MM.1S (cell line): ENCODE data around the gene GALNT9.

Experiments used
- DNase-seq: peaks from one replicate; pipeline ENCODE4 v3.0.0-alpha.2; 2015
- H2AFZ ChIP-seq: fragments of 300-600 bp; sonication (generic); 2 replicates; pipeline ENCODE4 v1.6.0; 2016; ENCODE audit warnings: antibody characterized with exemption, low read length
- H3F3A ChIP-seq: fragments of 300-600 bp; sonication (generic); 2 replicates; pipeline ENCODE4 v1.6.1; 2016; ENCODE audit warnings: mild to moderate bottlenecking, antibody characterized with exemption, low read length, moderate library complexity, mixed read lengths; ENCODE audit not compliant: insufficient read depth
- H3K27ac ChIP-seq: fragments of 300-600 bp; sonication (generic); 2 replicates; pipeline ENCODE4 v1.5.1; 2016; ENCODE audit warnings: mild to moderate bottlenecking, low read length
- H3K27me3 ChIP-seq: fragments of 300-600 bp; sonication (generic); replicated peaks from 2 replicates; pipeline ENCODE4 v1.6.0; 2016; ENCODE audit warnings: low read length; ENCODE audit not compliant: insufficient read depth
- H3K36me3 ChIP-seq: fragments of 300-600 bp; sonication (generic); replicated peaks from 2 replicates; pipeline ENCODE4 v1.6.1; 2016; ENCODE audit warnings: mild to moderate bottlenecking, low read length, mixed read lengths; ENCODE audit not compliant: insufficient read depth
- H3K4me1 ChIP-seq: fragments of 300-600 bp; sonication (generic); 2 replicates; pipeline ENCODE4 v1.6.1; 2016; ENCODE audit warnings: low read length, mixed read lengths
- H3K4me2 ChIP-seq: fragments of 300-600 bp; sonication (generic); 2 replicates; pipeline ENCODE4 v1.6.0; 2016; ENCODE audit warnings: low read depth, low read length
- H3K4me3 ChIP-seq: fragments of 300-600 bp; sonication (generic); 2 replicates; pipeline ENCODE4 v1.5.1; 2016; ENCODE audit warnings: low read length, mixed read lengths
- H3K79me2 ChIP-seq: fragments of 300-600 bp; sonication (generic); 2 replicates; pipeline ENCODE4 v1.6.1; 2016; ENCODE audit warnings: mixed run types, low read length, mixed read lengths
- H3K9ac ChIP-seq: fragments of 300-600 bp; sonication (generic); 2 replicates; pipeline ENCODE4 v1.6.1; 2016; ENCODE audit warnings: low read length, mixed read lengths
- H3K9me2 ChIP-seq: fragments of 300-600 bp; sonication (generic); replicated peaks from 2 replicates; pipeline ENCODE4 v1.6.1; 2016; ENCODE audit warnings: mild to moderate bottlenecking, low read length, mixed read lengths; ENCODE audit not compliant: insufficient read depth
- H3K9me3 ChIP-seq: fragments of 300-600 bp; sonication (generic); replicated peaks from 2 replicates; pipeline ENCODE4 v1.6.1; 2016; ENCODE audit warnings: mild to moderate bottlenecking, low read length, mixed read lengths; ENCODE audit not compliant: insufficient read depth
- H4K20me1 ChIP-seq: fragments of 300-600 bp; sonication (generic); 2 replicates; pipeline ENCODE4 v1.6.1; 2016; ENCODE audit warnings: mild to moderate bottlenecking, low read length, moderate library complexity, mixed read lengths; ENCODE audit not compliant: insufficient read depth
- CTCF ChIP-seq: fragments of 300-600 bp; sonication (generic); IDR thresholded peaks from 2 replicates; pipeline ENCODE4 v1.5.1; 2016; ENCODE audit warnings: antibody characterized with exemption, low read length, mixed read lengths
- EZH2 ChIP-seq: fragments of 300-600 bp; sonication (generic); optimal IDR thresholded peaks from 2 replicates; pipeline ENCODE3; 2017; ENCODE audit warnings: low read depth, mild to moderate bottlenecking, antibody characterized with exemption, low read length, mixed read lengths
- EZH2phosphoT487 ChIP-seq: fragments of 300-600 bp; sonication (generic); IDR thresholded peaks from 2 replicates; pipeline ENCODE4 v1.6.1; 2018; ENCODE audit warnings: antibody characterized with exemption, low read length

The GALNT9 gene

DNA sequence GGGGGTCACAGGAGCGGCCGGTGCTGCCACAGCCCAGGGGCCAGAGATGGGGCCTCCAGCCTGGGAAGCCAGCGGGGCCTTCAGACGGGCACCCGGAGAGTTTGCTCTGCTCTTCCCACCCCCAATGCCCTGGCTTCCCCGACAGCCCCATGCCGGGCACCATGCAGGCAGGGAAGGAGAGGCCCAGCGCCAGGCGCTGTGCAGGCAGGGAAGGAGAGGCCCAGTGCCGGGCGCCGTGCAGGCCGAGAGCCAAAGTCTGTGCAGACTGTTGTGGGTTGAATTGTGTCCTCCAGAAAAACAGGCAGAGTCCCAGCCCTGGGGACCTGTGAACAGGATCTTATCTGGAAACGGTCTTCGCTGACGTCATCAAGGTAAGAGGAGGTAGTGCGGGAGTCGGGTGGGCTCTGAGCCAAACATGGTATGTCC, 34.3 kb downstream of the GALNT9 start:
- Histone ChIP-seq H3K9ac (no peak overlapping the region), H3K79me2 (no peaks in the 10 kb centered on the region), H3K4me2 (no peak overlapping the region), H3K27ac (no peak overlapping the region), H3K4me3 (no peak overlapping the region), H3F3A (no peaks in the 10 kb centered on the region), H3K9me3 (no peaks in the 10 kb centered on the region), H2AFZ (no peak overlapping the region), H3K36me3 (no peaks in the 10 kb centered on the region), H3K4me1 (no peaks in the 10 kb centered on the region), H3K9me2 (no peaks in the 10 kb centered on the region), H3K27me3 (peaks cover 7% of the 10 kb centered on the region; the same call in 1 of the 2 replicates), H4K20me1 (no peaks in the 10 kb centered on the region)
- TF ChIP-seq CTCF (no peak), EZH2phosphoT487 (no peak), EZH2 (no peak)
- DNase-seq = no peak

DNA sequence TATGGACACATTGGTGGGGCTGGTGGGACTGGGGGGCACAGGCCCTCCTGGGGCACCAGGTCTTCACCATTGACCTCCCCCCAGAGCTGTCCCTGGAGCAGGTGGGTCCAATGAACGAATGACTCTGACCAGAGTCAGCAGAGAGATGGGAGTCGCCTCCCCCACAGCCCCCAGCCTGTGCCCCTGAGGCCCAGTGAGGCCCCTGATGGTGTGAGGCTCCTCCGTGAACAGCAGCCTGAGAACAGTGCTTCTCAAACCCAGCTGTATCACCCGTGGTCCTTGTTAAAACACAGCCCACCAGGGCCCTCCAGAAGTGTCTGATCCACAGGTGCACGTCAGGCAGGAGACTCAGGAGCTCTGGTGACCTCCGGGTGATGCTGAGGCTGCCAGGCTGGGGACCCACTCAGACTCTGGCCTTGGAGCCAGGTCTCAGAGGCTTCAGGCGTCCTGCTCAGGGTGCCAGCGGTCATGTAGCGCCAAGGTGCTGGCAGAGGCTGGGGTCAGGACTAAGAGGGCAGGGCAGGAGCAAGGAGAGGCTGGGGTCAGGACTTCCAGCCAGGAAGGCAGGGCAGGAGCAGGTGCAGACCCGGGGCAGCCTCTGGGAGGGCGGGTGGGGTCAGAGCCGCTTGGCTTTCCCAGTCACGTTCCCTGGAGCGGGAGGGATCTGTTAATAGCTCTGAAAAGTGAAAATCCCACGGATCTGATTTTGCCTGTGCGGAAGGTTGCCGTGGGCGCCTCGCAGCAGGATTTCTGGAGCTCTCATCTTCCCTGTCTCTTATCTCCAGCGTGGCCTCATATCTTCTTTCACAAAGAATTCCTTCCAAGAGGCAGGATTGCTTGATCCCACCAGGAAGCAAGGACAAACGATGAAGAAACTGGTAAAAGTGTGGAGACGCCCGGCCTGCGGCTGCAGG, 35.0 kb downstream of the GALNT9 start:
- no peak overlapping the region for H2AFZ ChIP-seq
- no peak overlapping the region for H3K27ac ChIP-seq
- no peaks in the 10 kb centered on the region for H3F3A ChIP-seq
- H3K79me2 ChIP-seq = no peaks in the 10 kb centered on the region
- H3K4me2 ChIP-seq = no peak overlapping the region
- no peaks in the 10 kb centered on the region for H3K9me3 ChIP-seq
- no peaks in the 10 kb centered on the region for H4K20me1 ChIP-seq
- H3K4me3 ChIP-seq = no peak overlapping the region
- H3K9ac ChIP-seq = no peak overlapping the region
- H3K36me3 ChIP-seq = no peaks in the 10 kb centered on the region
- H3K9me2 ChIP-seq = no peaks in the 10 kb centered on the region
- H3K4me1 ChIP-seq = no peaks in the 10 kb centered on the region
- peaks cover 7% of the 10 kb centered on the region; the same call in 1 of the 2 replicates for H3K27me3 ChIP-seq
- no peak for TF ChIP-seq EZH2phosphoT487
- TF ChIP-seq EZH2 = no peak
- TF ChIP-seq CTCF = no peak
- DNase-seq = no peak

- no peaks in the 10 kb centered on the region for H3F3A ChIP-seq
- no peak for TF ChIP-seq EZH2phosphoT487
- no peak for TF ChIP-seq CTCF
- no peak for TF ChIP-seq EZH2
- no peaks in the 10 kb centered on the region for H3K9me2 ChIP-seq
- H3K27ac ChIP-seq = no peak overlapping the region
- H3K4me3 ChIP-seq = no peak overlapping the region
- no peak overlapping the region for H3K4me2 ChIP-seq
- no peak for DNase-seq
- H3K36me3 ChIP-seq = no peaks in the 10 kb centered on the region
- H3K9ac ChIP-seq = no peak overlapping the region
- H3K9me3 ChIP-seq = no peaks in the 10 kb centered on the region
- no peaks in the 10 kb centered on the region for H4K20me1 ChIP-seq
- H2AFZ ChIP-seq = no peak overlapping the region
- no peaks in the 10 kb centered on the region for H3K79me2 ChIP-seq
- H3K4me1 ChIP-seq = no peaks in the 10 kb centered on the region
- H3K27me3 ChIP-seq = peaks cover 7% of the 10 kb centered on the region; the same call in 1 of the 2 replicates
Observed at GRCh38 chr12:132292328-132293319, 36.8 kb downstream of the GALNT9 start.
